OCI-LY3 (cell line): Measurements from ENCODE around the gene PDCD7.
"Not testable (repeated sequence)": the region's sequence is repeated elsewhere in the genome, so short reads cannot be mapped to it uniquely, and the experiment has no call there.

Experiments used
- H2AFZ ChIP-seq: fragments of 200-600, 300-600 bp; shearing (Covaris generic); 2 replicates; pipeline ENCODE4 v1.6.0; 2014; ENCODE audit warnings: antibody characterized with exemption, low read depth, low read length
- H3K27ac ChIP-seq: fragments of 200-600, 300-600 bp; sonication (generic); 2 replicates; pipeline ENCODE4 v1.5.1; 2014; ENCODE audit warnings: mild to moderate bottlenecking, low read length, moderate library complexity, mixed read lengths
- H3K27me3 ChIP-seq: fragments of 200-600, 300-600 bp; sonication (generic); 2 replicates; pipeline ENCODE4 v1.6.1; 2014; ENCODE audit warnings: low read depth, low read length, mixed read lengths
- H3K36me3 ChIP-seq: fragments of 200-600, 300-600 bp; sonication (generic); replicated peaks from 2 replicates; pipeline ENCODE3; 2014; ENCODE audit warnings: low read depth, low read length, mixed read lengths
- H3K4me1 ChIP-seq: fragments of 300-600, 200-600 bp; sonication (generic); 2 replicates; pipeline ENCODE4 v1.6.1; 2014; ENCODE audit warnings: low read length, mixed read lengths
- H3K4me2 ChIP-seq: fragments of 200-600, 300-600 bp; sonication (generic); 2 replicates; pipeline ENCODE4 v1.6.1; 2014; ENCODE audit warnings: low read length, mixed read lengths
- H3K4me3 ChIP-seq: fragments of 300-600, 200-600 bp; sonication (generic); 2 replicates; pipeline ENCODE4 v1.5.1; 2014; ENCODE audit warnings: antibody characterized with exemption, mild to moderate bottlenecking, low read length, moderate library complexity
- H3K79me2 ChIP-seq: fragments of 300-600, 200-600 bp; shearing (Covaris generic); 2 replicates; pipeline ENCODE4 v1.6.1; 2014; ENCODE audit warnings: mild to moderate bottlenecking, low read length, mixed read lengths
- H3K9ac ChIP-seq: fragments of 300-600, 200-600 bp; shearing (Covaris generic); 2 replicates; pipeline ENCODE4 v1.6.0; 2014; ENCODE audit warnings: mild to moderate bottlenecking, low read length, moderate library complexity
- H3K9me3 ChIP-seq: fragments of 200-600, 300-600 bp; shearing (Covaris generic); 2 replicates; pipeline ENCODE4 v1.6.1; 2014; ENCODE audit warnings: low read length, mixed read lengths; ENCODE audit not compliant: insufficient read depth
- H4K20me1 ChIP-seq: fragments of 200-600, 300-600 bp; sonication (generic); 2 replicates; pipeline ENCODE4 v1.6.1; 2016; ENCODE audit warnings: low read length, mixed read lengths; ENCODE audit not compliant: insufficient read depth
- CTCF ChIP-seq: fragments of 200-600, 300-600 bp; sonication (generic); IDR thresholded peaks from 2 replicates; pipeline ENCODE4 v1.5.1; 2014; ENCODE audit warnings: antibody characterized with exemption, low read length, low read depth
- EZH2phosphoT487 ChIP-seq: fragments of 200-600 bp; shearing (Covaris generic); IDR thresholded peaks from 2 replicates; pipeline ENCODE4 v1.6.1; 2018; ENCODE audit warnings: antibody characterized with exemption, mixed run types, low read depth

Gene PDCD7, protein sequence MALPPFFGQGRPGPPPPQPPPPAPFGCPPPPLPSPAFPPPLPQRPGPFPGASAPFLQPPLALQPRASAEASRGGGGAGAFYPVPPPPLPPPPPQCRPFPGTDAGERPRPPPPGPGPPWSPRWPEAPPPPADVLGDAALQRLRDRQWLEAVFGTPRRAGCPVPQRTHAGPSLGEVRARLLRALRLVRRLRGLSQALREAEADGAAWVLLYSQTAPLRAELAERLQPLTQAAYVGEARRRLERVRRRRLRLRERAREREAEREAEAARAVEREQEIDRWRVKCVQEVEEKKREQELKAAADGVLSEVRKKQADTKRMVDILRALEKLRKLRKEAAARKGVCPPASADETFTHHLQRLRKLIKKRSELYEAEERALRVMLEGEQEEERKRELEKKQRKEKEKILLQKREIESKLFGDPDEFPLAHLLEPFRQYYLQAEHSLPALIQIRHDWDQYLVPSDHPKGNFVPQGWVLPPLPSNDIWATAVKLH

GRCh38 chr15:65133548-65134200 is at the start of gene PDCD7:
PDCD7 (minus strand) TSS chr15:65133808; CDS start chr15:65133781, 27 bp downstream.
- Histone ChIP-seq H2AFZ (peak within 1 kb of the TSS; percentile 98), H3K4me3 (peak within 1 kb of the TSS; percentile 85), H3K36me3 (peaks cover 16% of the 10 kb centered on the region), H3K4me1 (peaks cover 10% of the 10 kb centered on the region; the same call in 1 of the 2 replicates), H3K79me2 (peaks cover 41% of the 10 kb centered on the region), H3K27ac (peak within 1 kb of the TSS; percentile 37), H4K20me1 (peaks cover 4% of the 10 kb centered on the region), H3K9me3 (no peaks in the 10 kb centered on the region; the same call in 1 of the 2 replicates), H3K27me3 (no peaks in the 10 kb centered on the region), H3K4me2 (peak within 1 kb of the TSS; percentile 100), H3K9ac (peak within 1 kb of the TSS; percentile 69)
- TF ChIP-seq EZH2phosphoT487 (no peak), CTCF (no peak)

- Histone ChIP-seq H3K4me2 (peak overlapping the region; percentile 66), H3K4me1 (peaks cover 20% of the 10 kb centered on the region), H2AFZ (no peak overlapping the region), H3K27me3 (no peaks in the 10 kb centered on the region), H3K79me2 (peaks cover 60% of the 10 kb centered on the region), H3K36me3 (peaks cover 24% of the 10 kb centered on the region), H4K20me1 (peaks cover 29% of the 10 kb centered on the region), H3K27ac (peak overlapping the region; percentile 70), H3K9ac (peak overlapping the region; percentile 7), H3K4me3 (peak overlapping the region; percentile 89), H3K9me3 (no peaks in the 10 kb centered on the region)
- no peak for TF ChIP-seq CTCF
- TF ChIP-seq EZH2phosphoT487: no peak
Measured at GRCh38 chr15:65182538-65182937, 48.9 kb upstream of the PDCD7 start.

DNA sequence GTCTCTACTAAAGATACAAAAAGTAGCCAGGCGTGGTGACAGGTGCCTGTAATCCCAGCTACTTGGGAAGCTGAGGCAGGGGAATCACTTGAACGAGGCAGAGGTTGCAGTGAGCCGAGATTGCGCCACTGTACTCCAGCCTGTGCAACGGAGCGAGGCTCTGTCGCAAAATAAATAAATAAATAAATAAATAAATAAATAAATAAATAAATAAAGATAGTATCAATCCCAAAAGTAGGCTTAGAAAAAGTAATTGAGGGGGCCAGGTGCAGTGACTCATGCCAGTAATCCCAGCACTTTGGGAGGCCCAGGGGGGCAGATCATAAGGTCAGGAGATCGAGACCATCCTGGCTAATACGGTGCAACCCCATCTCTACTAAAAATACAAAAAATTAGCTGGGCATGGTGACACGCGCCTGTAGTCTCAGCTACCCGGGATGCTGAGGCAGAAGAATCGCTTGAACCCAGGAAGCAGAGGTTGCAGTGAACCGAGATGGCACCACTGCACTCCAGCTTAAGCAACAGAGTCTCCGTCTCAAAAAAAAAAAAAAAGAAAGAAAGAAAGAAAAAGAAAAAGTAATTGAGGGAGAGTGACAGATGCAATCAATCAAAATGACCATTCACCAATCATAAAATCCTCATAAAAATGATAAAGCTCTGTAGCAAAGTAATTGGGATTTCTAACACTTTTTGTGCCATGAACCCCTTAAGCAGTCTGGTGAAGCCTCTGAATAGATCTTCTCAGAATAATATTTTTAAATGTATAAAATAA is 48.2 kb upstream of the PDCD7 start:
- not testable (repeated sequence) for H2AFZ ChIP-seq, H3K9ac ChIP-seq, H3K4me2 ChIP-seq, H3K9me3 ChIP-seq, H3K4me3 ChIP-seq, H3K27me3 ChIP-seq, H3K27ac ChIP-seq
- Histone ChIP-seq H3K36me3 (peaks cover 29% of the 10 kb centered on the region), H3K4me1 (peaks cover 20% of the 10 kb centered on the region), H4K20me1 (peaks cover 29% of the 10 kb centered on the region), H3K79me2 (peaks cover 60% of the 10 kb centered on the region)

- Histone ChIP-seq H2AFZ (no peak overlapping the region), H3K27me3 (no peaks in the 10 kb centered on the region), H3K9me3 (no peaks in the 10 kb centered on the region), H3K79me2 (peaks cover 68% of the 10 kb centered on the region), H3K4me3 (no peak overlapping the region), H3K4me2 (no peak overlapping the region), H3K27ac (no peak overlapping the region), H3K4me1 (peaks cover 16% of the 10 kb centered on the region), H3K9ac (no peak overlapping the region), H4K20me1 (peaks cover 35% of the 10 kb centered on the region), H3K36me3 (peaks cover 40% of the 10 kb centered on the region)
- TF ChIP-seq EZH2phosphoT487 (no peak), CTCF (no peak)
Measured at GRCh38 chr15:65180167-65180566, 46.6 kb upstream of the PDCD7 start.
